H1 (cell line): ENCODE measurements around the gene COL6A3. TPM values are rescaled to one million over a fixed set of nuclear protein-coding genes. Genes with fewer than 3 reads are reported as not detected.

Experiments
- EP300 ChIP-seq, 2 experiments: IDR thresholded peaks; 1 replicate in 1 of 2; 2 replicates in 1 of 2; pipeline ENCODE4 v1.6.1; 2011 to 2012; ENCODE audit warnings: low read depth in 2 of 2, low read length in 2 of 2, mild to moderate bottlenecking in 2 of 2, borderline replicate concordance in 1 of 2, inconsistent platforms in 1 of 2, moderate library complexity in 1 of 2
- KDM1A ChIP-seq: fragments of 200-600, 300-600 bp; sonication (generic); IDR thresholded peaks from 2 replicates; pipeline ENCODE4 v1.7.1; 2016; ENCODE audit warnings: mild to moderate bottlenecking, low read length, borderline replicate concordance
- ZNF274 ChIP-seq: IDR thresholded peaks from 2 replicates; pipeline ENCODE4 v1.7.0; 2012; ENCODE audit warnings: low read length, borderline replicate concordance; ENCODE audit errors: extremely low read depth
- polyA plus RNA-seq, 7 experiments: library from polyadenylated mRNA; depleted of rRNA in 3 of 7; stranded (reverse) in 5 of 7; unstranded in 2 of 7; fragments of >200 nt in 5 of 7; fragments of 200-250 nt in 2 of 7; gene quantifications; 1 replicate in 5 of 7; 2 replicates in 1 of 7; 4 replicates in 1 of 7; pipeline versions ENCODE4 v1.2.1 to v1.2.3, GENCODE V29; 2011 to 2013; ENCODE audit warnings: missing spikeins in 2 of 7, mixed read lengths in 2 of 7
- total RNA-seq: library from RNA; stranded (reverse); fragmentation: NEBNext Ultra II Directional; extraction: Animal tissue kit (Norgen Biotek cat#: 25700); gene quantifications from 2 replicates; pipeline ENCODE4 v1.2.1, GENCODE V29; 2021
- TF ChIP-seq, protein P1 (sequence below): IDR thresholded peaks from 2 replicates; pipeline ENCODE4 v1.6.1; 2011; ENCODE audit warnings: low read length, improper control_type of control experiment

COL6A3 gene
- total and polyA plus RNA-seq, 2 of the 8 experiments (the other 6 are each of a cell fraction or from before 2014, with no cell fraction given) = 1.2 to 3.4 TPM

DNA sequence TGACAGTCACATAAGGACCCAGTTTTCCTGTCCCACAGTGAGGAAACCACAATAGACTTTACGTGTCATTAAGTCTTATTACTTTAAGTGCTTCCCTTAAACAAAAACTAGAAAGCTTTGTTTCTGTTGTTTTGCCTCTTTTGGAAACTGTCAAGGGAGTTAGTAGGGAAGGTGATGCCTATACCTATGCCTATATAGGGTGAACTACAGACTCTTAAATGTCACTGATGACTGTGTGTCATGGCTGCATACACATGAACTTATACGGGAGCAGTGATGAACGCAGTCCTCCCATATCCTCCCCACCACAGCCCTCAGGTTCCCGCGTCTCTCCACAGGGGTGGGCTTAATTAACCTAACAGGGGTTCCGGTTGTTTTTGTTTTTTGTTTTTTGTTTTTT, 97.6 kb downstream of the COL6A3 start (continued):
- TF ChIP-seq, protein P1, sequence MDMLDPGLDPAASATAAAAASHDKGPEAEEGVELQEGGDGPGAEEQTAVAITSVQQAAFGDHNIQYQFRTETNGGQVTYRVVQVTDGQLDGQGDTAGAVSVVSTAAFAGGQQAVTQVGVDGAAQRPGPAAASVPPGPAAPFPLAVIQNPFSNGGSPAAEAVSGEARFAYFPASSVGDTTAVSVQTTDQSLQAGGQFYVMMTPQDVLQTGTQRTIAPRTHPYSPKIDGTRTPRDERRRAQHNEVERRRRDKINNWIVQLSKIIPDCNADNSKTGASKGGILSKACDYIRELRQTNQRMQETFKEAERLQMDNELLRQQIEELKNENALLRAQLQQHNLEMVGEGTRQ = no peak
- TF ChIP-seq ZNF274 (no peak), KDM1A (no peak), EP300 (IDR thresholded peaks at IDR 0.05; ENCODE audit: borderline replicate concordance in 1 of 2, low read depth in 2 of 2, low read length in 2 of 2) (no peak)
- TF ChIP-seq, all 59 proteins: peak for 0
